ENCODE data around the gene ZMAT5. TPM values are rescaled to one million over a fixed set of nuclear protein-coding genes. Genes with fewer than 3 reads are reported as not detected.
A peak's percentile ranks its signal among the peaks of the same experiment; 100 is the strongest.

ZMAT5 gene
- total and polyA plus RNA-seq, 9 of the 15 experiments (the other 6 are each of a cell fraction or from before 2014, with no cell fraction given) = 2.0 to 25.2 (median 11.9) TPM

- no peak for TF ChIP-seq HNRNPUL1 (IDR thresholded peaks at IDR 0.05; ENCODE audit: low read length)
- TF ChIP-seq FOXP4 (CRISPR knock-in tag; IDR thresholded peaks at IDR 0.05; ENCODE audit: borderline replicate concordance) = no peak
- TF ChIP-seq TSC22D4 (tag; IDR thresholded peaks at IDR 0.05) = no peak
- TF ChIP-seq, protein P1, sequence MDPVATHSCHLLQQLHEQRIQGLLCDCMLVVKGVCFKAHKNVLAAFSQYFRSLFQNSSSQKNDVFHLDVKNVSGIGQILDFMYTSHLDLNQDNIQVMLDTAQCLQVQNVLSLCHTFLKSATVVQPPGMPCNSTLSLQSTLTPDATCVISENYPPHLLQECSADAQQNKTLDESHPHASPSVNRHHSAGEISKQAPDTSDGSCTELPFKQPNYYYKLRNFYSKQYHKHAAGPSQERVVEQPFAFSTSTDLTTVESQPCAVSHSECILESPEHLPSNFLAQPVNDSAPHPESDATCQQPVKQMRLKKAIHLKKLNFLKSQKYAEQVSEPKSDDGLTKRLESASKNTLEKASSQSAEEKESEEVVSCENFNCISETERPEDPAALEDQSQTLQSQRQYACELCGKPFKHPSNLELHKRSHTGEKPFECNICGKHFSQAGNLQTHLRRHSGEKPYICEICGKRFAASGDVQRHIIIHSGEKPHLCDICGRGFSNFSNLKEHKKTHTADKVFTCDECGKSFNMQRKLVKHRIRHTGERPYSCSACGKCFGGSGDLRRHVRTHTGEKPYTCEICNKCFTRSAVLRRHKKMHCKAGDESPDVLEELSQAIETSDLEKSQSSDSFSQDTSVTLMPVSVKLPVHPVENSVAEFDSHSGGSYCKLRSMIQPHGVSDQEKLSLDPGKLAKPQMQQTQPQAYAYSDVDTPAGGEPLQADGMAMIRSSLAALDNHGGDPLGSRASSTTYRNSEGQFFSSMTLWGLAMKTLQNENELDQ (CRISPR knock-in tag; IDR thresholded peaks at IDR 0.05; ENCODE audit: borderline replicate concordance) = no peak
- TF ChIP-seq, protein P2, sequence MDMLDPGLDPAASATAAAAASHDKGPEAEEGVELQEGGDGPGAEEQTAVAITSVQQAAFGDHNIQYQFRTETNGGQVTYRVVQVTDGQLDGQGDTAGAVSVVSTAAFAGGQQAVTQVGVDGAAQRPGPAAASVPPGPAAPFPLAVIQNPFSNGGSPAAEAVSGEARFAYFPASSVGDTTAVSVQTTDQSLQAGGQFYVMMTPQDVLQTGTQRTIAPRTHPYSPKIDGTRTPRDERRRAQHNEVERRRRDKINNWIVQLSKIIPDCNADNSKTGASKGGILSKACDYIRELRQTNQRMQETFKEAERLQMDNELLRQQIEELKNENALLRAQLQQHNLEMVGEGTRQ (CRISPR knock-in tag; IDR thresholded peaks at IDR 0.05) = no peak
- TF ChIP-seq ZNF253 (CRISPR knock-in tag; conservative IDR thresholded peaks at IDR 0.05) = no peak
- 0 out of 2 replicates have a peak, but pooled peaks have one; percentile 9 for TF ChIP-seq ETV1 (tag; conservative IDR thresholded peaks at IDR 0.05; ENCODE audit: low read depth)
- no peak for TF ChIP-seq TAF15 (IDR thresholded peaks at IDR 0.05; ENCODE audit: low read depth, low read length)
- no peak for TF ChIP-seq ZNF77 (CRISPR knock-in tag; IDR thresholded peaks at IDR 0.05)
- TF ChIP-seq MBD2 (IDR thresholded peaks at IDR 0.05; ENCODE audit: borderline replicate concordance, low read depth) = peak; percentile 58
- TF ChIP-seq, protein P3, sequence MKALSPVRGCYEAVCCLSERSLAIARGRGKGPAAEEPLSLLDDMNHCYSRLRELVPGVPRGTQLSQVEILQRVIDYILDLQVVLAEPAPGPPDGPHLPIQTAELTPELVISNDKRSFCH (CRISPR knock-in tag; IDR thresholded peaks at IDR 0.05) = no peak
- TF ChIP-seq, protein P3 (tag; IDR thresholded peaks at IDR 0.05) = no peak
- TF ChIP-seq AFF4 (CRISPR knock-in tag; IDR thresholded peaks at IDR 0.05) = no peak
- TF ChIP-seq CTCF (IDR thresholded peaks at IDR 0.05 in 2 of 3, conservative IDR thresholded peaks at IDR 0.05 in 1 of 3; ENCODE audit: insufficient read depth in 2 of 3, low read depth in 1 of 3, low read length in 3 of 3) = no peak
- TF ChIP-seq CBX2 (IDR thresholded peaks at IDR 0.05; ENCODE audit: insufficient read depth, low read length, poor library complexity, severe bottlenecking) = no peak
- TF ChIP-seq CBFA2T2 (conservative IDR thresholded peaks at IDR 0.05) = no peak
Observed at GRCh38 chr22:29766632-29767170, at the start of gene ZMAT5 (continued).
